ENCODE measurements around the gene PSPN. TPM values are rescaled to one million over a fixed set of nuclear protein-coding genes. Genes with fewer than 3 reads are reported as not detected.

Gene PSPN
- total RNA-seq, 4 donors from 2014 or later: 0.83 to 5.2 (median 2.2) TPM

DNA sequence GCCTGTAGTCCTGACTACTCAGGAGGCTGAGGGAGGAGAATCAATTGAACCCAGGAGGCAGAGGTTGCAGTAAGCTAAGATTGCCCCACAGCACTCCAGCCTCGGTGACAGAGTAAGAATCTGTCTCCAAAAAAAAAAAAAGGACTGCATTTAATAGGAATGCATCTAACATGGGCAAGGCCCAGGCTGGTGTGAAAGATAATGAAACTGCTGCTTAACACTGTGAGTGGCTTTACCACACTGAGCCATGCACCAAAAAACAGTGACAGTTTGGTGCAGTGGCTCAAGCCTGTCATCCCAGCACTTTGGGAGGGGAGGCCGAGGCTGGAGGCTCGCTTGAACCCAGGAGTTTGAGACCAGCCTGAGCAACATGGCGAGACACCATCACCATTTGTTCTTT, 8.6 kb upstream of the PSPN start:
- H3K4me1 ChIP-seq: no peaks in the 10 kb centered on the region
- no peak overlapping the region for H3K27ac ChIP-seq
- H3K27me3 ChIP-seq: no peaks in the 10 kb centered on the region
- no peak overlapping the region for H3K4me3 ChIP-seq
- TF ChIP-seq, protein P1, sequence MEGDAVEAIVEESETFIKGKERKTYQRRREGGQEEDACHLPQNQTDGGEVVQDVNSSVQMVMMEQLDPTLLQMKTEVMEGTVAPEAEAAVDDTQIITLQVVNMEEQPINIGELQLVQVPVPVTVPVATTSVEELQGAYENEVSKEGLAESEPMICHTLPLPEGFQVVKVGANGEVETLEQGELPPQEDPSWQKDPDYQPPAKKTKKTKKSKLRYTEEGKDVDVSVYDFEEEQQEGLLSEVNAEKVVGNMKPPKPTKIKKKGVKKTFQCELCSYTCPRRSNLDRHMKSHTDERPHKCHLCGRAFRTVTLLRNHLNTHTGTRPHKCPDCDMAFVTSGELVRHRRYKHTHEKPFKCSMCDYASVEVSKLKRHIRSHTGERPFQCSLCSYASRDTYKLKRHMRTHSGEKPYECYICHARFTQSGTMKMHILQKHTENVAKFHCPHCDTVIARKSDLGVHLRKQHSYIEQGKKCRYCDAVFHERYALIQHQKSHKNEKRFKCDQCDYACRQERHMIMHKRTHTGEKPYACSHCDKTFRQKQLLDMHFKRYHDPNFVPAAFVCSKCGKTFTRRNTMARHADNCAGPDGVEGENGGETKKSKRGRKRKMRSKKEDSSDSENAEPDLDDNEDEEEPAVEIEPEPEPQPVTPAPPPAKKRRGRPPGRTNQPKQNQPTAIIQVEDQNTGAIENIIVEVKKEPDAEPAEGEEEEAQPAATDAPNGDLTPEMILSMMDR (IDR thresholded peaks at IDR 0.05): no peak
- TF ChIP-seq POLR2A (IDR thresholded peaks at IDR 0.05): no peak
- H3K9me3 ChIP-seq: no peaks in the 10 kb centered on the region
- no peak for DNase-seq
- H3K36me3 ChIP-seq: peaks cover 0 to 99% (median 0%) of the 10 kb centered on the region in 3 donors

DNA sequence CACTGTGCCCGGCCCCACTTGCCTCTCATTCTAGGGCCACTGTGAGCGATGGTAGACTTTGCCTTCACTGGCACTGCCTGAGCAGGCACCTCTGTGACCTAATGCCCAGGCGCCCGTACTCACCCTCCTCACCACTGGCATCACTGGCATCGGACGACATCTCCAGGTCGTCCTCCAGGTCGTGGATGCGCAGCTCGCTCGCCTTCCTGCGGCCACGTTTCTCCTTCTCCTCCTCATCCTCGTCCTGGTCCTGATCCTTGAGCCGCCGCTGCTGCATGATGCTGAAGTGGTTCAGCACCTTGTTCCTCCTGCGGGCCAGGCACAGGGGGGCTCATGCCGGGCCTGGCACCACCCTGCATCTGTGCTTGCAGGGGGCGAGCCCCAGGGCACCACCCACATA, 7.5 kb upstream of the PSPN start:
- no peak for DNase-seq
- no peak overlapping the region for H3K27ac ChIP-seq
- no peaks in the 10 kb centered on the region for H3K4me1 ChIP-seq
- H3K9me3 ChIP-seq: no peaks in the 10 kb centered on the region
- no peaks in the 10 kb centered on the region for H3K27me3 ChIP-seq
- peaks cover 0 to 93% (median 0%) of the 10 kb centered on the region in 3 donors for H3K36me3 ChIP-seq
- H3K4me3 ChIP-seq: no peak overlapping the region
- TF ChIP-seq, protein P1 (IDR thresholded peaks at IDR 0.05): no peak
- TF ChIP-seq POLR2A (IDR thresholded peaks at IDR 0.05): no peak

DNA sequence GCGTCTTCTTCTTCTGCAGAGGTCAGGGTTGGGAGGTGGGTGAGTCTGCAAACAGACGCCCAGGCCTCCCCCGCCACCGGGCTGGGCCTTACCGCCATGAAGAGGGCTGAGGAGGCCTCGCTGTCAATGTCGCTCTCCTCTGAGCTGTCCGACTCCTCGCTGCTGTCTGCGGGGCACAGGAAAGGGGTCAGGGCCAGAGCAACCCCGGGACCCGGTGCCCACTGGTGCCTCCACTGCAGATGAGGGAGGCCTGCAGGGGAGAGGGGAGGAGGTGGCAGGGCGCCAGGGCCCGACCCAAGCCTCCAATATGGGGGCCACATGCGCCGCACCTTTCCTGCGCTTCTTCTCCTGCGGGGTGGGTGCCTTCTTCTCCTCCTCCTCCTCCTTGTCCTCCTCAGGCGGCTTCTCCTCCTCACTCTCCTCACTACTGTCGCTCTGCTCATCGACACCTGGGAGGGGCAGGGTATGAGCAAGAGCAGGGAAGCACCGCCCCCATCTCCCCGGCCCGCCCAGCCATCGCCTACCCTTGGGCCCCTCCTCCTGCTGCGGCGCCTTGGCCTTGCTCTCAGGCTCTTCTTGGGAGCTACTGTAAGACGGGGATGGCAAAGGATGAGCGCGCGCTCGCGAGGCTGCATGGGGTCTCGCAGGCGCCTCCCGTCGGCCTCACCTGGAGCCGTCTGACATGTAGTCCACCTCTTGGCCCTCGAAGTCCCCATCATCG, 5.5 kb upstream of the PSPN start:
- Histone ChIP-seq H3K27me3 (no peaks in the 10 kb centered on the region), H3K4me1 (no peaks in the 10 kb centered on the region), H3K36me3 (peaks cover 0 to 73% (median 0%) of the 10 kb centered on the region in 3 donors), H3K4me3 (no peak overlapping the region), H3K27ac (no peak overlapping the region), H3K9me3 (no peaks in the 10 kb centered on the region)
- no peak for DNase-seq
- TF ChIP-seq POLR2A (IDR thresholded peaks at IDR 0.05): no peak
- TF ChIP-seq, protein P1 (IDR thresholded peaks at IDR 0.05): no peak

DNA sequence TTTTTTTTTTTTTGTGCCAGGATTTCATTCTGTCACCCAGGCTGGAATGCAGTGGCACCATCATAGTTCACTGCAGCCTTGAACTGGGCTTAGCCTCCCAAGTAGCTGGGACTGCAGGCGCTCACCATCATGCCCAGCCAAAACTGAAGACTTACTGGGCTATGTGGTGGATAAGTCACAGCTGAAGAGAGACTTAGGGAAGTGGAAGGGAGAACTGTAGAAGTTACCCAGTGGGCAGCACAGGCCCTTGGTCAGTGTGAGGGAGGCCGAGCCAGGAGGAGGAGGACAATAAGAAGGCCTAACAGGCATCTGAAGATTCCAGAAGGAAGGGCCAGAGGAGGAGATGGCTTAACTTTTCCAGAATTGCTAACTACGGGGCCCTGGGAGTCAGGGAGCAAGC, 4.0 kb upstream of the PSPN start:
- Histone ChIP-seq H3K4me1 (no peaks in the 10 kb centered on the region), H3K27ac (no peak overlapping the region), H3K4me3 (no peak overlapping the region), H3K36me3 (peaks cover 0 to 66% (median 0%) of the 10 kb centered on the region in 3 donors), H3K9me3 (no peaks in the 10 kb centered on the region), H3K27me3 (no peaks in the 10 kb centered on the region)
- TF ChIP-seq, protein P1 (IDR thresholded peaks at IDR 0.05): no peak
- no peak for TF ChIP-seq POLR2A (IDR thresholded peaks at IDR 0.05)
- no peak for DNase-seq

DNA sequence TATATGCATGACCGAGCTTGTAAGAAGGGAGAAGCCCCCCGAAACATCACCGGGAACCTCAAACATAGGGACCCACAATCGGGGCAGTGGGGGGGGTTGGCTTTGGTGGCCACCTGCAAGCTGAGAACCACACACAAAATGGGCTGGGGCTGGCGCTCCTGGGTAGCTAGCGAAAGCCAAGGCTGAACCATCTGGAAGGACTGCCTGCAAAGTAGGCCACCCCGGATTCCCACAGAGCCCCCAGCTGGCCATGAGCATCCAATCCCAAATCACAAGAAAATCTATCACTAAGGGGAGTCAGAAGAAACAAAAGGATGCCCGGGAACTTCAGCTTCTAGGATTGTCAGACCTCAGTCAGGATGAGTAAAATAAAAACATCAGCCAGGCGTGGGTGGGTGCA, 2.8 kb upstream of the PSPN start:
- Histone ChIP-seq H3K27me3 (no peaks in the 10 kb centered on the region), H3K4me3 (no peak overlapping the region), H3K36me3 (peaks cover 0 to 62% (median 0%) of the 10 kb centered on the region in 3 donors), H3K4me1 (peaks cover 0 to 8% (median 0%) of the 10 kb centered on the region in 4 donors), H3K9me3 (no peaks in the 10 kb centered on the region), H3K27ac (no peak overlapping the region)
- TF ChIP-seq, protein P1 (IDR thresholded peaks at IDR 0.05): no peak
- TF ChIP-seq POLR2A (IDR thresholded peaks at IDR 0.05): no peak
- no peak for DNase-seq
